Caco-2 (cell line): ENCODE results near the gene PHLPP1. TPM values are rescaled to one million over a fixed set of nuclear protein-coding genes. Genes with fewer than 3 reads are reported as not detected.

Source experiments
- BruUV-seq: library from RNA; stranded (reverse); fragments of 400-500 nt; replicated peaks from 2 replicates; lab custom pipeline; 2021; lab: Mats Ljungman, UMichigan
- CTCF ChIA-PET: fragments of 300-600 bp; sonication (Branson Sonifier 250); formaldehyde crosslinking; loops from one replicate; lab custom pipeline; 2022; ENCODE audit warnings: antibody characterized with exemption; lab: Charles Lee
- POLR2A ChIA-PET: fragments of 300-600 bp; sonication (Branson Sonifier 250); formaldehyde crosslinking; loops from one replicate; lab custom pipeline; 2022; ENCODE audit warnings: antibody characterized with exemption; lab: Charles Lee
- DNase-seq, 2 experiments: peaks; one replicate each; pipeline versions ENCODE4 v3.0.0 to v3.0.0-alpha.2; 2020 to 2022
- H3K27me3 ChIP-seq: replicated peaks from 2 replicates; pipeline ENCODE4 v1.6.0; 2011; ENCODE audit warnings: low read length; ENCODE audit not compliant: control insufficient read depth, insufficient read depth
- H3K36me3 ChIP-seq: 2 replicates; pipeline ENCODE4 v1.5.1; 2011; ENCODE audit warnings: low read length; ENCODE audit not compliant: control insufficient read depth, insufficient read depth
- H3K4me1 ChIP-seq: fragments of 250-450 bp; sonication (Bioruptor Pico); 2 replicates; pipeline ENCODE4 v1.5.1; 2020; ENCODE audit warnings: mild to moderate bottlenecking
- H3K4me3 ChIP-seq: 2 replicates; pipeline ENCODE4 v1.5.1; 2011; ENCODE audit warnings: low read depth, mild to moderate bottlenecking, control low read depth, low read length
- H3K9me3 ChIP-seq: fragments of 250-450 bp; sonication (Bioruptor Pico); 2 replicates; pipeline ENCODE4 v1.5.1; 2020; ENCODE audit warnings: mild to moderate bottlenecking, moderate library complexity
- H3K27ac Mint-ChIP-seq: one replicate; pipeline ENCODE4 v1.8.0; 2022; ENCODE audit warnings: mixed read lengths; ENCODE audit not compliant: unreplicated experiment
- H3K27me3 Mint-ChIP-seq: one replicate; pipeline ENCODE4 v1.8.0; 2022; ENCODE audit warnings: mixed read lengths; ENCODE audit not compliant: insufficient read depth, unreplicated experiment
- H3K36me3 Mint-ChIP-seq: one replicate; pipeline ENCODE4 v1.8.0; 2022; ENCODE audit warnings: mild to moderate bottlenecking, mixed read lengths; ENCODE audit not compliant: insufficient read depth, unreplicated experiment
- H3K4me1 Mint-ChIP-seq: one replicate; pipeline ENCODE4 v1.8.0; 2022; ENCODE audit warnings: low read depth, mixed read lengths; ENCODE audit not compliant: unreplicated experiment
- H3K4me3 Mint-ChIP-seq: one replicate; pipeline ENCODE4 v1.8.0; 2022; ENCODE audit warnings: mild to moderate bottlenecking, moderate library complexity, mixed read lengths; ENCODE audit not compliant: unreplicated experiment
- H3K9me3 Mint-ChIP-seq: one replicate; pipeline ENCODE4 v1.8.0; 2022; ENCODE audit warnings: mixed read lengths; ENCODE audit not compliant: unreplicated experiment
- intact Hi-C: fragments of 100-400 bp; cut with micrococcal nuclease; formaldehyde crosslinking; loops from one replicate; pipeline ENCODE4 v1.10.0; 2022; ENCODE audit not compliant: unreplicated experiment
- total RNA-seq: library from RNA; stranded (reverse); gene quantifications from 2 replicates; pipeline ENCODE4 v1.2.3, GENCODE V29; 2022
- TF ChIP-seq, protein P1 (sequence below), 2 experiments: fragments of 200-600 bp in 1 of 2; IDR thresholded peaks; 1 replicate in 1 of 2; 2 replicates in 1 of 2; pipeline versions ENCODE4 v1.5.1 to v1.8.0; 2011 to 2022; ENCODE audit warnings: antibody characterized with exemption in 1 of 2, control low read depth in 1 of 2, inconsistent platforms in 1 of 2, low read depth in 1 of 2, low read length in 1 of 2, mild to moderate bottlenecking in 1 of 2, moderate library complexity in 1 of 2; ENCODE audit not compliant: insufficient read depth in 1 of 2, severe bottlenecking in 1 of 2, unreplicated experiment in 1 of 2

PHLPP1 gene
- total RNA-seq, 1 experiment from 2014 or later = 20.1 TPM

DNA sequence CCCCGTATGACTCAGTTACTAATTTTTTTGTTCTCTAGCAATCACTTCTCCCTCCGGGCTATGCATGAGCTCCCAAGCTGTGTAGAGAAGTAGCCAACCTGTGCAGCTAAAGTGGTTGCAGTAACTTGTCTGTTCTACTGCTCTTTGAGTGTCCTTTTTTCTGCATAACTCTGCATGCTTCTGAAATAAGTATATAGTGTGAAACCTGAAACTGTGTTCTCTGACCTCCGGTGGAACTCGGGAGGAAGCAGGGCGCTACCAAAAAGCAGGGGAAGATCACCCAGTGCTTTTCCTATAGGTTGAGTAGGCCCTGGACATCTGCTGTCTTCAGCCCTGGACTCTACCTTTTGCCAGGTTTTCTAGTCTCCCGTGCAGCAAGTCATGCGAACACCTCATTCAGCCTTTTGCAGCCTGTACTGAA is 47.8 kb downstream of the PHLPP1 start:
- Histone ChIP-seq H3K27me3 (no peaks in the 10 kb centered on the region), H3K36me3 (no peaks in the 10 kb centered on the region), H3K4me3 (no peak overlapping the region), H3K9me3 (no peaks in the 10 kb centered on the region), H3K4me1 (no peaks in the 10 kb centered on the region)
- Mint-ChIP-seq H3K4me3 (no peak overlapping the region), H3K4me1 (peaks cover 7% of the 10 kb centered on the region), H3K27ac (no peak overlapping the region), H3K36me3 (peaks cover 9% of the 10 kb centered on the region), H3K27me3 (no peaks in the 10 kb centered on the region), H3K9me3 (no peaks in the 10 kb centered on the region)
- ChIA-PET POLR2A (no interaction called here), CTCF (no interaction called here)
- DNase-seq = no peak
- TF ChIP-seq, protein P1, sequence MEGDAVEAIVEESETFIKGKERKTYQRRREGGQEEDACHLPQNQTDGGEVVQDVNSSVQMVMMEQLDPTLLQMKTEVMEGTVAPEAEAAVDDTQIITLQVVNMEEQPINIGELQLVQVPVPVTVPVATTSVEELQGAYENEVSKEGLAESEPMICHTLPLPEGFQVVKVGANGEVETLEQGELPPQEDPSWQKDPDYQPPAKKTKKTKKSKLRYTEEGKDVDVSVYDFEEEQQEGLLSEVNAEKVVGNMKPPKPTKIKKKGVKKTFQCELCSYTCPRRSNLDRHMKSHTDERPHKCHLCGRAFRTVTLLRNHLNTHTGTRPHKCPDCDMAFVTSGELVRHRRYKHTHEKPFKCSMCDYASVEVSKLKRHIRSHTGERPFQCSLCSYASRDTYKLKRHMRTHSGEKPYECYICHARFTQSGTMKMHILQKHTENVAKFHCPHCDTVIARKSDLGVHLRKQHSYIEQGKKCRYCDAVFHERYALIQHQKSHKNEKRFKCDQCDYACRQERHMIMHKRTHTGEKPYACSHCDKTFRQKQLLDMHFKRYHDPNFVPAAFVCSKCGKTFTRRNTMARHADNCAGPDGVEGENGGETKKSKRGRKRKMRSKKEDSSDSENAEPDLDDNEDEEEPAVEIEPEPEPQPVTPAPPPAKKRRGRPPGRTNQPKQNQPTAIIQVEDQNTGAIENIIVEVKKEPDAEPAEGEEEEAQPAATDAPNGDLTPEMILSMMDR (IDR thresholded peaks at IDR 0.05; ENCODE audit: insufficient read depth in 1 of 2, low read depth in 1 of 2, low read length in 1 of 2, severe bottlenecking in 1 of 2, unreplicated experiment in 1 of 2) = no peak
- no TSS peak for BruUV-seq
- intact Hi-C loops = no loop called here

DNA sequence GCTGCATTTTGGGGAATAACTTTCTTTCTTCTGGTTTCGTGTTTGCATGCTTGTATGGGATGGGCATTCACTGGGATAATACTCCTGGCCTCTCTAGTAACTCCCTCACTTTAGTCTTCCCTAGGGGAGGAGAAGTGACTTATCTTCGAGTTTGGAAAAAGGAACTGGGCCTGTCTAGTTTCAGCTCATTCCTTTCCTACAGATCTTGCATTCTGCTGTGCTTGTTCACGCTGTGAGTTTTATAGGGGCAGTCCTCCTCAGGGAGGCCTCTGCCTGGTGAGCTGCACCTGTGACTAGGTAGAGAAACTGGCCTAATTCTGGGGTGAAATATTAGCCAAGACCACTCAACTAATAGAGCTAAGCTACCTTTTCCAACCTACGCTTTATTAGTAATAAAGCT is 50.9 kb downstream of the PHLPP1 start:
- no peaks in the 10 kb centered on the region for H3K9me3 ChIP-seq
- TF ChIP-seq, protein P1 (IDR thresholded peaks at IDR 0.05; ENCODE audit: insufficient read depth in 1 of 2, low read depth in 1 of 2, low read length in 1 of 2, severe bottlenecking in 1 of 2, unreplicated experiment in 1 of 2) = no peak
- ChIA-PET CTCF (no interaction called here), POLR2A (no interaction called here)
- H3K27me3 ChIP-seq = no peaks in the 10 kb centered on the region
- intact Hi-C loops = no loop called here
- H3K4me3 ChIP-seq = no peak overlapping the region
- no peaks in the 10 kb centered on the region for H3K4me1 ChIP-seq
- Mint-ChIP-seq H3K4me1 (peaks cover 7% of the 10 kb centered on the region), H3K36me3 (peaks cover 9% of the 10 kb centered on the region), H3K27ac (no peak overlapping the region), H3K4me3 (no peak overlapping the region), H3K9me3 (no peaks in the 10 kb centered on the region), H3K27me3 (no peaks in the 10 kb centered on the region)
- H3K36me3 ChIP-seq = no peaks in the 10 kb centered on the region
- no peak for DNase-seq
- BruUV-seq = no TSS peak

DNA sequence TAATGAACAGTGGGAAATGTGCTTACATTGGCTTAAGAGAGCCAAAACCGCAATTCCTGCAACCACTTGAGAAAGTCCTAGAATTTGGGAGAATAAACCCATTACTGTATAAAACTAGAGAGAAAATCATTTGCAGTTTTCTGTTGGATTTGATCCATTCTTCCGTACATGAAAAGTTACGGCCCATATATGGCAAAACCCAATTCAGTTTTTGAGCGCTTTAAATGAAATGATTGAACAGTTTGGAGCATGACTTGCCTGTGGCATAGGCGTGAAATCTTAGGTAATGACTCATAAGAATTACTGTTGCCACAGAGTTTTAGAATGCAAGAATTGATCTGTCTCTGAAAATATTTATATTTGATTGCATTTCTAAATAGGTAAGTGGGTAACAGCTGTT is 52.0 kb downstream of the PHLPP1 start:
- Histone ChIP-seq H3K36me3 (no peaks in the 10 kb centered on the region), H3K27me3 (no peaks in the 10 kb centered on the region), H3K9me3 (no peaks in the 10 kb centered on the region), H3K4me3 (no peak overlapping the region), H3K4me1 (no peaks in the 10 kb centered on the region)
- no TSS peak for BruUV-seq
- intact Hi-C loops = no loop called here
- no peaks in the 10 kb centered on the region for H3K9me3 Mint-ChIP-seq
- no peak overlapping the region for H3K4me3 Mint-ChIP-seq
- TF ChIP-seq, protein P1 (IDR thresholded peaks at IDR 0.05; ENCODE audit: insufficient read depth in 1 of 2, low read depth in 1 of 2, low read length in 1 of 2, severe bottlenecking in 1 of 2, unreplicated experiment in 1 of 2) = no peak
- H3K4me1 Mint-ChIP-seq = peaks cover 7% of the 10 kb centered on the region
- ChIA-PET POLR2A (no interaction called here), CTCF (no interaction called here)
- no peak for DNase-seq
- no peaks in the 10 kb centered on the region for H3K27me3 Mint-ChIP-seq
- peaks cover 9% of the 10 kb centered on the region for H3K36me3 Mint-ChIP-seq
- H3K27ac Mint-ChIP-seq = no peak overlapping the region
